ENCODE results near the gene BCAP29.

DNA sequence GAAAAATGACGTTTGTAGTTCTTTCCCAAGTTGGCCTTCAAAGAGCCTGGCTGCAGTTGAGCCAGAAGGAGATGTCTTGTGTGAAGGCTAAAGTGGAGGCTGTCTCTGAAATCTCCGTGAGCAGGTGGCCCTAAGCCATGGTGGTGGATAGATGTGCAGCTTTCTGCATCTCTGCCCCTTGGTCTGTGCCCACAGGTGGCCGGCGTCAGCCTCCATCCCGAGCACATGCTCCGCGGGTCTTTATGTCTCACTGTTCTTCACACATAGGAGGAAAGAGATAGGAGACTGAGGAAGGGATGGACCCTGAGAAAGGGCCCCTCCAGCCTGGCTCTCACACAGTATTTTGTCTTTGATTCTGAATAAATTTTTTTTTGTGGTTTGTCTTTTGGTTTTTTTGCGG, 50.3 kb downstream of the BCAP29 start:
- TF ChIP-seq, protein P1, sequence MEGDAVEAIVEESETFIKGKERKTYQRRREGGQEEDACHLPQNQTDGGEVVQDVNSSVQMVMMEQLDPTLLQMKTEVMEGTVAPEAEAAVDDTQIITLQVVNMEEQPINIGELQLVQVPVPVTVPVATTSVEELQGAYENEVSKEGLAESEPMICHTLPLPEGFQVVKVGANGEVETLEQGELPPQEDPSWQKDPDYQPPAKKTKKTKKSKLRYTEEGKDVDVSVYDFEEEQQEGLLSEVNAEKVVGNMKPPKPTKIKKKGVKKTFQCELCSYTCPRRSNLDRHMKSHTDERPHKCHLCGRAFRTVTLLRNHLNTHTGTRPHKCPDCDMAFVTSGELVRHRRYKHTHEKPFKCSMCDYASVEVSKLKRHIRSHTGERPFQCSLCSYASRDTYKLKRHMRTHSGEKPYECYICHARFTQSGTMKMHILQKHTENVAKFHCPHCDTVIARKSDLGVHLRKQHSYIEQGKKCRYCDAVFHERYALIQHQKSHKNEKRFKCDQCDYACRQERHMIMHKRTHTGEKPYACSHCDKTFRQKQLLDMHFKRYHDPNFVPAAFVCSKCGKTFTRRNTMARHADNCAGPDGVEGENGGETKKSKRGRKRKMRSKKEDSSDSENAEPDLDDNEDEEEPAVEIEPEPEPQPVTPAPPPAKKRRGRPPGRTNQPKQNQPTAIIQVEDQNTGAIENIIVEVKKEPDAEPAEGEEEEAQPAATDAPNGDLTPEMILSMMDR (IDR thresholded peaks at IDR 0.05; ENCODE audit: insufficient read depth, low read length, poor library complexity, severe bottlenecking): no peak
- no peak for TF ChIP-seq EZH2phosphoT487 (conservative IDR thresholded peaks at IDR 0.05; ENCODE audit: low read length)

Data from SU-DHL-6 (cell line).